Keratinocyte (primary cell): ENCODE results near the gene PAQR7. TPM values are rescaled to one million over a fixed set of nuclear protein-coding genes. Genes with fewer than 3 reads are reported as not detected.

ENCODE experiments used
- DNase-seq: peaks from one replicate; pipeline ENCODE4 v3.0.0-alpha.2; 2011; ENCODE audit warnings: low read depth, missing footprints, low spot score
- FAIRE-seq: peaks from 2 replicates; lab custom pipeline; 2011; peaks lifted over from hg19 to GRCh38; lab: Jason Lieb, UNC
- H2AFZ ChIP-seq: 2 replicates; pipeline ENCODE4 v1.6.0; 2012; ENCODE audit warnings: low read length, control low read depth, inconsistent platforms; ENCODE audit not compliant: control insufficient read depth
- H3K27ac ChIP-seq: 2 replicates; pipeline ENCODE4 v1.5.1; 2011; ENCODE audit warnings: low read length; ENCODE audit not compliant: control insufficient read depth, insufficient read depth
- H3K27me3 ChIP-seq: 3 replicates; pipeline ENCODE4 v1.6.0; 2011; ENCODE audit warnings: low read length; ENCODE audit not compliant: control insufficient read depth, insufficient read depth; ENCODE audit errors: extremely low read depth
- H3K36me3 ChIP-seq, 2 experiments: 2 replicates in 1 of 2; 3 replicates in 1 of 2; pipeline ENCODE4 v1.5.1; 2011; ENCODE audit warnings: low read length in 2 of 2, mild to moderate bottlenecking in 1 of 2; ENCODE audit not compliant: control insufficient read depth in 2 of 2, insufficient read depth in 2 of 2; ENCODE audit errors: extremely low read depth in 1 of 2
- H3K4me1 ChIP-seq: 3 replicates; pipeline ENCODE4 v1.5.1; 2011; ENCODE audit warnings: low read length; ENCODE audit not compliant: control insufficient read depth, insufficient read depth; ENCODE audit errors: extremely low read depth
- H3K4me2 ChIP-seq: 3 replicates; pipeline ENCODE4 v1.6.0; 2011; ENCODE audit warnings: low read depth, low read length; ENCODE audit not compliant: control insufficient read depth, insufficient read depth; ENCODE audit errors: extremely low read depth
- H3K4me3 ChIP-seq, 3 experiments: fragments of 200-600 bp in 1 of 3; sonication (generic) in 1 of 3; 2 replicates in 2 of 3; 3 replicates in 1 of 3; pipeline ENCODE4 v1.5.1; 2011 to 2016; ENCODE audit warnings: low read length in 3 of 3, mild to moderate bottlenecking in 3 of 3, control low read depth in 2 of 3, inconsistent platforms in 1 of 3, low read depth in 1 of 3, mixed read lengths in 1 of 3, mixed run types in 1 of 3, moderate library complexity in 1 of 3; ENCODE audit not compliant: control insufficient read depth in 2 of 3, insufficient read depth in 2 of 3; ENCODE audit errors: extremely low read depth in 1 of 3
- H3K79me2 ChIP-seq: 2 replicates; pipeline ENCODE4 v1.6.0; 2012; ENCODE audit warnings: low read length; ENCODE audit not compliant: control insufficient read depth, insufficient read depth
- H3K9ac ChIP-seq: 3 replicates; pipeline ENCODE4 v1.6.0; 2011; ENCODE audit warnings: low read length; ENCODE audit not compliant: control insufficient read depth, insufficient read depth; ENCODE audit errors: extremely low read depth
- H3K9me1 ChIP-seq: 3 replicates; pipeline ENCODE4 v1.6.0; 2011; ENCODE audit warnings: low read length; ENCODE audit not compliant: control insufficient read depth, insufficient read depth; ENCODE audit errors: extremely low read depth
- H3K9me3 ChIP-seq: 2 replicates; pipeline ENCODE4 v1.5.1; 2012; ENCODE audit warnings: low read depth, low read length; ENCODE audit not compliant: control insufficient read depth
- H4K20me1 ChIP-seq: 3 replicates; pipeline ENCODE4 v1.6.0; 2011; ENCODE audit warnings: low read length; ENCODE audit not compliant: control insufficient read depth, insufficient read depth; ENCODE audit errors: extremely low read depth
- EZH2 ChIP-seq: IDR thresholded peaks from one replicate; pipeline ENCODE4 v1.6.1; 2012; ENCODE audit warnings: inconsistent platforms, mild to moderate bottlenecking, low read length, moderate library complexity
- dilution Hi-C: fragments of 300-500 bp; cut with MboI; formaldehyde crosslinking; loops from one replicate; pipeline ENCODE4 v1.7.0; 2020; ENCODE audit warnings: low sequenced_read_pairs; ENCODE audit not compliant: extremely low pct_ligation_motif_present
- polyA plus RNA-seq, 5 experiments: library from polyadenylated mRNA; depleted of rRNA in 3 of 5; stranded (reverse) in 3 of 5; stranded (forward) in 1 of 5; unstranded in 1 of 5; fragments of >200 nt; gene quantifications; 1 replicate in 1 of 5; 2 replicates in 3 of 5; 3 replicates in 1 of 5; pipeline versions ENCODE4 v1.2.1 to v1.2.3, GENCODE V29; 2011 to 2012; ENCODE audit warnings: missing spikeins in 2 of 5, low read depth in 1 of 5, low replicate concordance in 1 of 5
- TF ChIP-seq, protein P1 (sequence below), 3 experiments: IDR thresholded peaks in 1 of 3; conservative IDR thresholded peaks in 1 of 3; optimal IDR thresholded peaks in 1 of 3; 2 replicates in 2 of 3; 3 replicates in 1 of 3; pipeline versions ENCODE3 to v1.5.1; 2011; ENCODE audit warnings: low read length in 3 of 3, mild to moderate bottlenecking in 3 of 3, moderate library complexity in 2 of 3, control low read depth in 1 of 3, inconsistent platforms in 1 of 3; ENCODE audit not compliant: insufficient read depth in 2 of 3; ENCODE audit errors: extremely low read depth in 1 of 3

The PAQR7 gene
- polyA plus RNA-seq, 1 donor (not counting 4 experiments of a cell fraction or from before 2014, with no cell fraction given), result 14.5 TPM

DNA sequence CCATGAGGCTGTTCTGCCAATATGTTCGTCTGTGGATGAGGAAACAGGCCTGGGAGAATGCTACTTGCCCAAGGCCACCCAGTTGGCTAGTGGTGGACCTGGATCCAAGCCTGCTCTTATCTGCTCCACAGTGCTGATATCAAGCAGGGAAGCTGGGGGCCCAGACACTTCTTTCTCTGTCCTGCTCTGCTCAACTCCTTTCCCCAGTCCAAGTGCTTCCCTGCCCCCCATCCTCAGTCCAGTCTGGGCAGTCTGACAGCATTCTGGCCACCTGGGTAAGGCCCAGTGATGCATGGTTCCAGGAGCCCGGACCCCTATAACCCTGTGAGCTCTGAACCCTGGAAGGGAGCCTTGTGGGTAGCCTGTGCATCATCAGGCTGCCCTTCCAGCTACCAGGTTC lies 4.2 kb upstream of the PAQR7 start:
- H3K9ac ChIP-seq, result no peak overlapping the region
- no peak overlapping the region for H3K4me3 ChIP-seq
- no peak overlapping the region for H2AFZ ChIP-seq
- H3K27ac ChIP-seq, result no peak overlapping the region
- DNase-seq, result no peak
- H3K4me1 ChIP-seq, result peaks cover 12% of the 10 kb centered on the region
- H3K36me3 ChIP-seq, result no peaks in the 10 kb centered on the region
- H3K4me2 ChIP-seq, result no peak overlapping the region
- H3K9me3 ChIP-seq, result no peaks in the 10 kb centered on the region
- H3K27me3 ChIP-seq, result no peaks in the 10 kb centered on the region
- FAIRE-seq, result no peak
- no peaks in the 10 kb centered on the region for H4K20me1 ChIP-seq
- no peak for TF ChIP-seq EZH2
- TF ChIP-seq, protein P1, sequence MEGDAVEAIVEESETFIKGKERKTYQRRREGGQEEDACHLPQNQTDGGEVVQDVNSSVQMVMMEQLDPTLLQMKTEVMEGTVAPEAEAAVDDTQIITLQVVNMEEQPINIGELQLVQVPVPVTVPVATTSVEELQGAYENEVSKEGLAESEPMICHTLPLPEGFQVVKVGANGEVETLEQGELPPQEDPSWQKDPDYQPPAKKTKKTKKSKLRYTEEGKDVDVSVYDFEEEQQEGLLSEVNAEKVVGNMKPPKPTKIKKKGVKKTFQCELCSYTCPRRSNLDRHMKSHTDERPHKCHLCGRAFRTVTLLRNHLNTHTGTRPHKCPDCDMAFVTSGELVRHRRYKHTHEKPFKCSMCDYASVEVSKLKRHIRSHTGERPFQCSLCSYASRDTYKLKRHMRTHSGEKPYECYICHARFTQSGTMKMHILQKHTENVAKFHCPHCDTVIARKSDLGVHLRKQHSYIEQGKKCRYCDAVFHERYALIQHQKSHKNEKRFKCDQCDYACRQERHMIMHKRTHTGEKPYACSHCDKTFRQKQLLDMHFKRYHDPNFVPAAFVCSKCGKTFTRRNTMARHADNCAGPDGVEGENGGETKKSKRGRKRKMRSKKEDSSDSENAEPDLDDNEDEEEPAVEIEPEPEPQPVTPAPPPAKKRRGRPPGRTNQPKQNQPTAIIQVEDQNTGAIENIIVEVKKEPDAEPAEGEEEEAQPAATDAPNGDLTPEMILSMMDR (optimal IDR thresholded peaks at IDR 0.05 in 1 of 3, IDR thresholded peaks at IDR 0.05 in 1 of 3, conservative IDR thresholded peaks at IDR 0.05 in 1 of 3; ENCODE audit: extremely low read depth in 1 of 3, insufficient read depth in 2 of 3, low read length in 3 of 3), result no peak
- dilution Hi-C loops, result loop anchor here (25.0 kb wide), 1 partner anchor 108 kb away; the partner anchor contains the start of gene PAFAH2
- peaks cover 2% of the 10 kb centered on the region for H3K79me2 ChIP-seq
- H3K9me1 ChIP-seq, result no peaks in the 10 kb centered on the region

DNA sequence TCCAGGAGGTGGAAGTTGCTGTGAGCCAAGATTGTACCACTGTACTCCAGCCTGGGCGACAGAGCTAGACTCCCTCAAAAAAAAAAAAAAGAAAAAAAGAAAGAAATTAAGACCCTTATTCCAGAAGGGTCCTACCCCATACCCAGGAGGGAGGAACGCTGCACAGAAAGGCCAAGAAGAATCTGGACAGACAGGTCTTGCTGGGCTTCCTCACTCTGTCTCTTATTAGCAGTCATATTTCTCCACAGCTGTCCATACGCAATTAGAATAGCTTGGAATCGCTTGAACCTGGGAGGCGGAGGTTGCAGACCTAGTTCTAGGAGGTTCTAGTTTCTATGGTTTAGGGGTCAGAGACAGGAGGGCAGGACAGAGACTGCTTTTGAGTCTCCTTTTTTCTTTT lies 3.2 kb upstream of the PAQR7 start:
- no peak for FAIRE-seq
- H3K9me3 ChIP-seq, result no peaks in the 10 kb centered on the region
- H3K9me1 ChIP-seq, result no peaks in the 10 kb centered on the region
- H3K79me2 ChIP-seq, result peaks cover 7% of the 10 kb centered on the region
- dilution Hi-C loops, result loop anchor here (25.0 kb wide), 1 partner anchor 109 kb away; the partner anchor contains the start of gene PAFAH2
- no peaks in the 10 kb centered on the region for H3K36me3 ChIP-seq
- no peak overlapping the region for H3K4me3 ChIP-seq
- H3K4me1 ChIP-seq, result peaks cover 17% of the 10 kb centered on the region
- H4K20me1 ChIP-seq, result no peaks in the 10 kb centered on the region
- H3K9ac ChIP-seq, result no peak overlapping the region
- H2AFZ ChIP-seq, result no peak overlapping the region
- H3K27me3 ChIP-seq, result no peaks in the 10 kb centered on the region
- no peak overlapping the region for H3K4me2 ChIP-seq
- no peak for DNase-seq
- TF ChIP-seq, protein P1 (optimal IDR thresholded peaks at IDR 0.05 in 1 of 3, IDR thresholded peaks at IDR 0.05 in 1 of 3, conservative IDR thresholded peaks at IDR 0.05 in 1 of 3; ENCODE audit: extremely low read depth in 1 of 3, insufficient read depth in 2 of 3, low read length in 3 of 3), result no peak
- no peak for TF ChIP-seq EZH2
- H3K27ac ChIP-seq, result no peak overlapping the region
